Mesendoderm (in vitro differentiated cells): ENCODE results near the gene IL1RAPL2.

Source experiments
- DNase-seq: peaks from one replicate; pipeline ENCODE4 v3.0.0; 2013
- H2AK5ac ChIP-seq: 2 replicates; pipeline ENCODE4 v1.6.1; 2013; ENCODE audit warnings: low read length, inconsistent platforms
- H2BK120ac ChIP-seq: 2 replicates; pipeline ENCODE4 v1.6.1; 2013; ENCODE audit warnings: low read depth, mild to moderate bottlenecking, low read length, moderate library complexity, mixed read lengths
- H2BK15ac ChIP-seq: replicated peaks from 2 replicates; pipeline ENCODE4 v1.6.1; 2013; ENCODE audit warnings: low read depth, mild to moderate bottlenecking, moderate library complexity
- H2BK5ac ChIP-seq: 2 replicates; pipeline ENCODE4 v1.6.1; 2013; ENCODE audit warnings: low read length, inconsistent platforms
- H3K18ac ChIP-seq: 2 replicates; pipeline ENCODE4 v1.6.1; 2013; ENCODE audit warnings: mild to moderate bottlenecking, low read length, mixed read lengths
- H3K23ac ChIP-seq: one replicate; pipeline ENCODE4 v1.6.1; 2013; ENCODE audit warnings: low read length
- H3K27ac ChIP-seq: 2 replicates; pipeline ENCODE4 v1.5.1; 2013; ENCODE audit warnings: low read depth, mild to moderate bottlenecking, inconsistent platforms, low read length, moderate library complexity
- H3K27me3 ChIP-seq: 2 replicates; pipeline ENCODE4 v1.6.1; 2013; ENCODE audit warnings: low read length, control low read depth, mild to moderate bottlenecking, inconsistent platforms; ENCODE audit not compliant: insufficient read depth, poor library complexity
- H3K36me3 ChIP-seq: 2 replicates; pipeline ENCODE4 v1.6.1; 2013; ENCODE audit warnings: low read length, inconsistent platforms; ENCODE audit not compliant: control insufficient read depth, insufficient read depth
- H3K4ac ChIP-seq: one replicate; pipeline ENCODE4 v1.6.1; 2013; ENCODE audit warnings: low read depth, mild to moderate bottlenecking, low read length, moderate library complexity
- H3K4me1 ChIP-seq: 2 replicates; pipeline ENCODE4 v1.6.1; 2013; ENCODE audit warnings: low read depth, low read length, inconsistent platforms; ENCODE audit not compliant: control insufficient read depth
- H3K4me2 ChIP-seq: 2 replicates; pipeline ENCODE4 v1.6.1; 2013; ENCODE audit warnings: low read length
- H3K4me3 ChIP-seq: 2 replicates; pipeline ENCODE4 v1.5.1; 2013; ENCODE audit warnings: mild to moderate bottlenecking, low read length
- H3K56ac ChIP-seq: one replicate; pipeline ENCODE4 v1.6.1; 2013; ENCODE audit warnings: low read length
- H3K79me1 ChIP-seq: 2 replicates; pipeline ENCODE4 v1.6.1; 2013; ENCODE audit warnings: low read length, inconsistent platforms
- H3K79me2 ChIP-seq: 2 replicates; pipeline ENCODE4 v1.6.1; 2013; ENCODE audit warnings: mild to moderate bottlenecking, low read length; ENCODE audit not compliant: control insufficient read depth, insufficient read depth
- H3K9ac ChIP-seq: 2 replicates; pipeline ENCODE4 v1.6.1; 2013; ENCODE audit warnings: low read length, inconsistent platforms
- H4K5ac ChIP-seq: one replicate; pipeline ENCODE4 v1.6.1; 2013; ENCODE audit warnings: low read length
- H4K8ac ChIP-seq: one replicate; pipeline ENCODE4 v1.6.1; 2013; ENCODE audit warnings: low read depth, mild to moderate bottlenecking, control low read depth, low read length, moderate library complexity
- WGBS: extraction: QIAGEN DNeasy Blood & Tissue Kit; methylation state at CpG from one replicate; pipeline ENCODE4 v1.1.7; 2013; ENCODE audit warnings: low lambda C conversion rate, missing lambda C conversion rate; ENCODE audit not compliant: insufficient coverage; ENCODE audit errors: extremely low coverage; 5-methylcytosine and 5-hydroxymethylcytosine counted together

IL1RAPL2 gene

GRCh38 chrX:104742355-104742754 lies 176.4 kb downstream of the IL1RAPL2 start:
- no peak overlapping the region for H3K4ac ChIP-seq
- H3K79me1 ChIP-seq = no peaks in the 10 kb centered on the region
- no peak overlapping the region for H2BK15ac ChIP-seq
- no peak overlapping the region for H3K27ac ChIP-seq
- H3K4me3 ChIP-seq = no peak overlapping the region
- no peak overlapping the region for H4K8ac ChIP-seq
- no peaks in the 10 kb centered on the region for H3K36me3 ChIP-seq
- H3K4me1 ChIP-seq = no peaks in the 10 kb centered on the region
- no peak overlapping the region for H3K56ac ChIP-seq
- no peak for DNase-seq
- no peaks in the 10 kb centered on the region for H3K27me3 ChIP-seq
- H3K9ac ChIP-seq = no peak overlapping the region
- H3K23ac ChIP-seq = no peak overlapping the region
- no peak overlapping the region for H4K5ac ChIP-seq
- H2AK5ac ChIP-seq = no peak overlapping the region
- no peak overlapping the region for H2BK120ac ChIP-seq
- H3K79me2 ChIP-seq = no peaks in the 10 kb centered on the region
- H3K18ac ChIP-seq = no peak overlapping the region
- no peak overlapping the region for H3K4me2 ChIP-seq
- no peak overlapping the region for H2BK5ac ChIP-seq

GRCh38 chrX:104745152-104745551 lies 179.2 kb downstream of the IL1RAPL2 start:
- Histone ChIP-seq H3K36me3 (no peaks in the 10 kb centered on the region), H3K4me3 (no peak overlapping the region), H2BK5ac (no peak overlapping the region), H2AK5ac (no peak overlapping the region), H3K9ac (no peak overlapping the region), H3K27ac (no peak overlapping the region), H3K18ac (no peak overlapping the region), H3K4me1 (no peaks in the 10 kb centered on the region), H3K79me1 (no peaks in the 10 kb centered on the region), H3K4me2 (no peak overlapping the region), H3K79me2 (no peaks in the 10 kb centered on the region), H2BK15ac (no peak overlapping the region), H4K5ac (no peak overlapping the region), H4K8ac (no peak overlapping the region), H3K23ac (no peak overlapping the region), H2BK120ac (no peak overlapping the region), H3K56ac (no peak overlapping the region), H3K4ac (no peak overlapping the region), H3K27me3 (no peaks in the 10 kb centered on the region)
- no peak for DNase-seq
- no CpG with 5 or more reads among the region's 1 CpG for WGBS

- no peaks in the 10 kb centered on the region for H3K79me2 ChIP-seq
- no peak overlapping the region for H4K8ac ChIP-seq
- no peak for DNase-seq
- no peaks in the 10 kb centered on the region for H3K36me3 ChIP-seq
- no peaks in the 10 kb centered on the region for H3K4me1 ChIP-seq
- no peak overlapping the region for H2BK120ac ChIP-seq
- no peak overlapping the region for H3K23ac ChIP-seq
- no peak overlapping the region for H3K4me3 ChIP-seq
- no peaks in the 10 kb centered on the region for H3K79me1 ChIP-seq
- no peak overlapping the region for H3K4ac ChIP-seq
- no peak overlapping the region for H3K27ac ChIP-seq
- no peak overlapping the region for H2AK5ac ChIP-seq
- H4K5ac ChIP-seq = no peak overlapping the region
- no peak overlapping the region for H2BK15ac ChIP-seq
- no peak overlapping the region for H3K56ac ChIP-seq
- H2BK5ac ChIP-seq = no peak overlapping the region
- no peak overlapping the region for H3K4me2 ChIP-seq
- no peak overlapping the region for H3K18ac ChIP-seq
- no peak overlapping the region for H3K9ac ChIP-seq
- no peaks in the 10 kb centered on the region for H3K27me3 ChIP-seq
- no CpG with 5 or more reads among the region's 2 CpGs for WGBS
Observed at GRCh38 chrX:104749951-104750610, 184.1 kb downstream of the IL1RAPL2 start.

- H2BK120ac ChIP-seq = no peak overlapping the region
- no peak for DNase-seq
- no peak overlapping the region for H3K18ac ChIP-seq
- H3K27ac ChIP-seq = no peak overlapping the region
- no peak overlapping the region for H3K9ac ChIP-seq
- no peaks in the 10 kb centered on the region for H3K27me3 ChIP-seq
- H4K5ac ChIP-seq = no peak overlapping the region
- no peaks in the 10 kb centered on the region for H3K79me1 ChIP-seq
- no peak overlapping the region for H2BK5ac ChIP-seq
- no peak overlapping the region for H4K8ac ChIP-seq
- no peak overlapping the region for H3K4ac ChIP-seq
- no peaks in the 10 kb centered on the region for H3K79me2 ChIP-seq
- H3K4me1 ChIP-seq = no peaks in the 10 kb centered on the region
- H2BK15ac ChIP-seq = no peak overlapping the region
- H3K4me3 ChIP-seq = no peak overlapping the region
- no peak overlapping the region for H3K23ac ChIP-seq
- H3K56ac ChIP-seq = no peak overlapping the region
- no peaks in the 10 kb centered on the region for H3K36me3 ChIP-seq
- H2AK5ac ChIP-seq = no peak overlapping the region
- H3K4me2 ChIP-seq = no peak overlapping the region
Observed at GRCh38 chrX:104762641-104763040, 196.6 kb downstream of the IL1RAPL2 start.

- no peak overlapping the region for H2BK15ac ChIP-seq
- no peak overlapping the region for H3K27ac ChIP-seq
- H3K79me2 ChIP-seq = no peaks in the 10 kb centered on the region
- H2AK5ac ChIP-seq = no peak overlapping the region
- H3K4me2 ChIP-seq = no peak overlapping the region
- no peak overlapping the region for H4K5ac ChIP-seq
- no peak overlapping the region for H2BK5ac ChIP-seq
- H3K9ac ChIP-seq = no peak overlapping the region
- H3K79me1 ChIP-seq = no peaks in the 10 kb centered on the region
- no peak overlapping the region for H3K23ac ChIP-seq
- no peak overlapping the region for H3K4me3 ChIP-seq
- no peak overlapping the region for H2BK120ac ChIP-seq
- no peaks in the 10 kb centered on the region for H3K27me3 ChIP-seq
- no peak overlapping the region for H3K4ac ChIP-seq
- no peaks in the 10 kb centered on the region for H3K4me1 ChIP-seq
- no peak overlapping the region for H3K56ac ChIP-seq
- no peak for DNase-seq
- no peaks in the 10 kb centered on the region for H3K36me3 ChIP-seq
- no peak overlapping the region for H3K18ac ChIP-seq
- H4K8ac ChIP-seq = no peak overlapping the region
Observed at GRCh38 chrX:104789784-104790183, 223.8 kb downstream of the IL1RAPL2 start.

GRCh38 chrX:104795804-104796203 lies 229.8 kb downstream of the IL1RAPL2 start:
- H3K4me3 ChIP-seq = no peak overlapping the region
- no peaks in the 10 kb centered on the region for H3K36me3 ChIP-seq
- H3K79me1 ChIP-seq = no peaks in the 10 kb centered on the region
- H3K56ac ChIP-seq = no peak overlapping the region
- H2BK15ac ChIP-seq = no peak overlapping the region
- no peak overlapping the region for H2BK5ac ChIP-seq
- H2BK120ac ChIP-seq = no peak overlapping the region
- WGBS = no CpG with 5 or more reads among the region's 1 CpG
- no peak overlapping the region for H3K23ac ChIP-seq
- no peak overlapping the region for H3K4ac ChIP-seq
- no peak overlapping the region for H3K18ac ChIP-seq
- no peak overlapping the region for H3K9ac ChIP-seq
- H3K27me3 ChIP-seq = no peaks in the 10 kb centered on the region
- H4K8ac ChIP-seq = no peak overlapping the region
- no peak overlapping the region for H3K4me2 ChIP-seq
- no peak overlapping the region for H3K27ac ChIP-seq
- H3K4me1 ChIP-seq = no peaks in the 10 kb centered on the region
- no peak for DNase-seq
- no peak overlapping the region for H2AK5ac ChIP-seq
- no peak overlapping the region for H4K5ac ChIP-seq
- no peaks in the 10 kb centered on the region for H3K79me2 ChIP-seq
